Germinal center (tissue), 1 donor: ENCODE data around the gene KLK14.

Source experiments
- DNase-seq: peaks from one replicate; pipeline ENCODE4 v3.0.0; 2012; ENCODE audit warnings: mixed read lengths, low spot score

Gene KLK14

GRCh38 chr19:51086153-51086850 lies 3.6 kb upstream of the KLK14 start:
- DNase-seq: no peak

GRCh38 chr19:51084505-51084904 lies 1.8 kb upstream of the KLK14 start:
- DNase-seq: no peak

GRCh38 chr19:51083783-51084182 lies 1.1 kb upstream of the KLK14 start:
- DNase-seq: no peak

- no peak for DNase-seq
Measured at GRCh38 chr19:51083181-51083580, 494 bp upstream of the KLK14 start.

- DNase-seq: no peak
Measured at GRCh38 chr19:51081476-51081875, 1.2 kb downstream of the KLK14 start.

- no peak for DNase-seq
Measured at GRCh38 chr19:51079481-51080110, 3.1 kb downstream of the KLK14 start.

GRCh38 chr19:51078731-51079130 lies 4.0 kb downstream of the KLK14 start:
- no peak for DNase-seq

GRCh38 chr19:51078104-51078503 lies 4.6 kb downstream of the KLK14 start:
- DNase-seq: no peak

GRCh38 chr19:51076631-51077213 lies 6.0 kb downstream of the KLK14 start:
- DNase-seq: no peak

- DNase-seq: no peak
Measured at GRCh38 chr19:51075998-51076397, 6.7 kb downstream of the KLK14 start.

GRCh38 chr19:51071095-51071405 lies 11.6 kb downstream of the KLK14 start:
- no peak for DNase-seq

GRCh38 chr19:51070334-51071094 lies 12.2 kb downstream of the KLK14 start:
- no peak for DNase-seq

GRCh38 chr19:51066393-51067186 lies 16.1 kb downstream of the KLK14 start:
- DNase-seq: no peak

- no peak for DNase-seq
Measured at GRCh38 chr19:51065221-51065960, 17.3 kb downstream of the KLK14 start.

GRCh38 chr19:51064534-51065220 lies 18.0 kb downstream of the KLK14 start, which contains the start of gene KLK13:
TSS of gene KLK13 (minus strand) at chr19:51065092. CDS start at chr19:51065067, 25 bp downstream.
- DNase-seq: no peak

- no peak for DNase-seq
Measured at GRCh38 chr19:51063664-51064063, 19.0 kb downstream of the KLK14 start.

- no peak for DNase-seq
Measured at GRCh38 chr19:51060973-51061372, 21.7 kb downstream of the KLK14 start.

- DNase-seq: no peak
Measured at GRCh38 chr19:51060336-51060735, 22.4 kb downstream of the KLK14 start.

- DNase-seq: no peak
Measured at GRCh38 chr19:51059715-51060114, 23.0 kb downstream of the KLK14 start.

GRCh38 chr19:51055866-51056265 lies 26.8 kb downstream of the KLK14 start:
- no peak for DNase-seq

- DNase-seq: no peak
Measured at GRCh38 chr19:51047031-51047335, 35.7 kb downstream of the KLK14 start.
